ENCODE measurements around the gene SPEM2.

DNA sequence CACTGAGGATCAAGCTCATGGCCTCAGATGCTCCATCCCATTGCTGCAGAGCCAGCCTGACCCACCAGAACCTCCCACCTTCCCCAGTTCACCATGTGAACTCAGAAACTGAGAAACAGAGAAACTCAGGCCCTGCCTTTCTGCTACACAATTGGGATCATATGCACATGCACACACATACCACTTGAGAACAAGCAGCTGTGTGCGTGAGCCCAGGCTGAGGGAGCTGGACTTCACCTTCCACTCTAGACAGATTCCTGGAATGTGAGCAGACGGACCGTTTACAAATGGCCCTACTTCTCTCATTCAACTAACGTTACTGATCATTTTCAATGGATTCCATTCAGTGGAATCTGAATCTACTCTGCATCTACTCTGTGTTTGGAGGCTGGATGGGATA is 1.7 kb upstream of the SPEM2 start:
- TF ChIP-seq GATA2 (IDR thresholded peaks at IDR 0.05; ENCODE audit: low read depth, low read length) (no peak), GATA3 (IDR thresholded peaks at IDR 0.05; ENCODE audit: low read depth, low read length) (no peak)
